Activated CD4-positive, alpha-beta T cell treated with anti-CD3 and anti-CD28 coated beads, Interleukin-2, amount 50 U/mL, for 48 hours (primary cell): Measurements from ENCODE around the gene URB1.
"Not testable (repeated sequence)": the region's sequence is repeated elsewhere in the genome, so short reads cannot be mapped to it uniquely, and the experiment has no call there.

Experiments used
- DNase-seq, 2 experiments: peaks; one replicate each; pipeline ENCODE4 v3.0.0-alpha.2; 2020

Gene URB1

GRCh38 chr21:32316361-32317215, 76.2 kb downstream of the URB1 start:
- no peak for DNase-seq

- DNase-seq = no peak
Observed at GRCh38 chr21:32315511-32316281, 77.1 kb downstream of the URB1 start.

- DNase-seq = no peak
Observed at GRCh38 chr21:32314806-32315205, 78.0 kb downstream of the URB1 start.

- no peak for DNase-seq
Observed at GRCh38 chr21:32312976-32313375, 79.8 kb downstream of the URB1 start.

GRCh38 chr21:32312326-32312725, 80.5 kb downstream of the URB1 start:
- DNase-seq = no peak

- no peak for DNase-seq
Observed at GRCh38 chr21:32311621-32312020, 81.2 kb downstream of the URB1 start.

GRCh38 chr21:32310976-32311375, 81.8 kb downstream of the URB1 start:
- DNase-seq = not testable (repeated sequence)

- no peak for DNase-seq
Observed at GRCh38 chr21:32309906-32310460, 82.8 kb downstream of the URB1 start.

GRCh38 chr21:32308696-32309095, 84.1 kb downstream of the URB1 start:
- no peak for DNase-seq

GRCh38 chr21:32307706-32308105, 85.1 kb downstream of the URB1 start:
- no peak for DNase-seq

GRCh38 chr21:32306021-32306780, 86.6 kb downstream of the URB1 start:
- DNase-seq = no peak

GRCh38 chr21:32304998-32305397, 87.8 kb downstream of the URB1 start:
- DNase-seq = no peak

- DNase-seq = no peak
Observed at GRCh38 chr21:32303385-32303784, 89.4 kb downstream of the URB1 start.

- DNase-seq = no peak
Observed at GRCh38 chr21:32302560-32302959, 90.3 kb downstream of the URB1 start.

GRCh38 chr21:32301596-32301995, 91.2 kb downstream of the URB1 start:
- DNase-seq = no peak

GRCh38 chr21:32300117-32300681, 92.6 kb downstream of the URB1 start:
- no peak for DNase-seq

GRCh38 chr21:32299695-32300094, 93.1 kb downstream of the URB1 start:
- no peak for DNase-seq

- DNase-seq = no peak
Observed at GRCh38 chr21:32298658-32299081, 94.1 kb downstream of the URB1 start, which contains the start of gene MRAP. MRAP (plus strand) TSS chr21:32298855; CDS start chr21:32298972, 117 bp downstream.

- DNase-seq = no peak
Observed at GRCh38 chr21:32298148-32298559, 94.7 kb downstream of the URB1 start.

- DNase-seq = no peak
Observed at GRCh38 chr21:32297449-32297848, 95.4 kb downstream of the URB1 start.

- no peak for DNase-seq
Observed at GRCh38 chr21:32285476-32285875, 107.3 kb downstream of the URB1 start.

GRCh38 chr21:32282992-32283391, 109.8 kb downstream of the URB1 start:
- no peak for DNase-seq

GRCh38 chr21:32281531-32281930, 111.3 kb downstream of the URB1 start:
- no peak for DNase-seq
